DND-41 (cell line): ENCODE results near the gene ZNF71.

Source experiments
- CTCF ChIP-seq: IDR thresholded peaks from 2 replicates; pipeline ENCODE4 v1.5.1; 2012; ENCODE audit warnings: borderline replicate concordance, low read length, moderate library complexity, mild to moderate bottlenecking; ENCODE audit not compliant: poor library complexity, severe bottlenecking; ENCODE audit errors: extremely low read depth
- EZH2 ChIP-seq: IDR thresholded peaks from 3 replicates; pipeline ENCODE4 v1.6.1; 2012; ENCODE audit warnings: borderline replicate concordance, low read depth, mild to moderate bottlenecking, moderate library complexity, low read length, inconsistent platforms; ENCODE audit not compliant: severe bottlenecking

GRCh38 chr19:56663931-56664500 lies 68.9 kb downstream of the ZNF71 start:
- TF ChIP-seq CTCF = no peak
- no peak for TF ChIP-seq EZH2
